ENCODE results near the gene CLHC1. TPM values are rescaled to one million over a fixed set of nuclear protein-coding genes. Genes with fewer than 3 reads are reported as not detected.

CLHC1 gene
- total and polyA plus RNA-seq, 2 experiments from 2014 or later = 10.6 to 21.1 TPM

GRCh38 chr2:55224761-55225261 is 7.3 kb downstream of the CLHC1 start:
- Histone ChIP-seq H3K4me1 (ENCODE audit: insufficient read depth) (peaks cover 6% of the 10 kb centered on the region), H3K79me2 (peaks cover 46% of the 10 kb centered on the region), H3K27me3 (no peaks in the 10 kb centered on the region), H2AFZ (no peak overlapping the region), H3K4me2 (no peak overlapping the region), H3K9me2 (replicated peaks; ENCODE audit: insufficient read depth) (no peaks in the 10 kb centered on the region), H3K27ac (no peak overlapping the region), H3K36me3 (replicated peaks; ENCODE audit: insufficient read depth, low read depth) (no peaks in the 10 kb centered on the region), H3K9me3 (ENCODE audit: low read depth) (no peaks in the 10 kb centered on the region), H3K4me3 (no peak overlapping the region), H4K20me1 (ENCODE audit: insufficient read depth, poor library complexity, severe bottlenecking) (no peaks in the 10 kb centered on the region)
- WGBS (ENCODE audit: low lambda C conversion rate, missing lambda C conversion rate) = 88% methylated on average over 19 of the region's 19 CpGs
- no peak for DNase-seq (ENCODE audit: low spot score)
- TF ChIP-seq EZH2 (IDR thresholded peaks at IDR 0.05; ENCODE audit: borderline replicate concordance) (no peak), EZH2phosphoT487 (IDR thresholded peaks at IDR 0.05; ENCODE audit: low read depth, severe bottlenecking, unreplicated experiment) (no peak), CTCF (IDR thresholded peaks at IDR 0.05; ENCODE audit: poor library complexity) (no peak)

- H3K27me3 ChIP-seq = no peaks in the 10 kb centered on the region
- peaks cover 39% of the 10 kb centered on the region for H3K79me2 ChIP-seq
- peak overlapping the region; percentile 90 for H3K27ac ChIP-seq
- TF ChIP-seq EZH2phosphoT487 (IDR thresholded peaks at IDR 0.05; ENCODE audit: low read depth, severe bottlenecking, unreplicated experiment) = no peak
- TF ChIP-seq EZH2 (IDR thresholded peaks at IDR 0.05; ENCODE audit: borderline replicate concordance) = no peak
- TF ChIP-seq CTCF (IDR thresholded peaks at IDR 0.05; ENCODE audit: poor library complexity) = no peak
- H3K9me2 ChIP-seq (replicated peaks; ENCODE audit: insufficient read depth) = no peaks in the 10 kb centered on the region
- no peaks in the 10 kb centered on the region for H3K9me3 ChIP-seq (ENCODE audit: low read depth)
- no peak for DNase-seq (ENCODE audit: low spot score)
- H2AFZ ChIP-seq = peak overlapping the region; percentile 96
- no peaks in the 10 kb centered on the region for H3K36me3 ChIP-seq (replicated peaks; ENCODE audit: insufficient read depth, low read depth)
- peak overlapping the region; percentile 75 for H3K4me2 ChIP-seq
- no peaks in the 10 kb centered on the region for H4K20me1 ChIP-seq (ENCODE audit: insufficient read depth, poor library complexity, severe bottlenecking)
- 95% methylated on average over 25 of the region's 25 CpGs for WGBS (ENCODE audit: low lambda C conversion rate, missing lambda C conversion rate)
- peaks cover 6% of the 10 kb centered on the region for H3K4me1 ChIP-seq (ENCODE audit: insufficient read depth)
- peak overlapping the region; percentile 64 for H3K4me3 ChIP-seq
These were observed 7.9 kb downstream of the CLHC1 start for GRCh38 chr2:55223958-55224760.

GRCh38 chr2:55213822-55214221 is 18.3 kb downstream of the CLHC1 start:
- Histone ChIP-seq H3K4me2 (no peak overlapping the region), H3K27me3 (no peaks in the 10 kb centered on the region), H3K36me3 (replicated peaks; ENCODE audit: insufficient read depth, low read depth) (no peaks in the 10 kb centered on the region), H2AFZ (no peak overlapping the region), H3K27ac (no peak overlapping the region), H4K20me1 (ENCODE audit: insufficient read depth, poor library complexity, severe bottlenecking) (no peaks in the 10 kb centered on the region), H3K4me1 (ENCODE audit: insufficient read depth) (no peaks in the 10 kb centered on the region), H3K9me2 (replicated peaks; ENCODE audit: insufficient read depth) (no peaks in the 10 kb centered on the region), H3K9me3 (ENCODE audit: low read depth) (no peaks in the 10 kb centered on the region), H3K4me3 (no peak overlapping the region), H3K79me2 (no peaks in the 10 kb centered on the region)
- no peak for TF ChIP-seq CTCF (IDR thresholded peaks at IDR 0.05; ENCODE audit: poor library complexity)
- no peak for TF ChIP-seq EZH2 (IDR thresholded peaks at IDR 0.05; ENCODE audit: borderline replicate concordance)
- no peak for TF ChIP-seq EZH2phosphoT487 (IDR thresholded peaks at IDR 0.05; ENCODE audit: low read depth, severe bottlenecking, unreplicated experiment)
- DNase-seq (ENCODE audit: low spot score) = no peak
